D341Med (cell line): ENCODE measurements around the gene NUDT21.
"Not testable (repeated sequence)": the region's sequence is repeated elsewhere in the genome, so short reads cannot be mapped to it uniquely, and the experiment has no call there.

Experiments
- DNase-seq: peaks from one replicate; pipeline ENCODE4 v3.0.0; 2012; ENCODE audit warnings: low spot score

The NUDT21 gene

DNA sequence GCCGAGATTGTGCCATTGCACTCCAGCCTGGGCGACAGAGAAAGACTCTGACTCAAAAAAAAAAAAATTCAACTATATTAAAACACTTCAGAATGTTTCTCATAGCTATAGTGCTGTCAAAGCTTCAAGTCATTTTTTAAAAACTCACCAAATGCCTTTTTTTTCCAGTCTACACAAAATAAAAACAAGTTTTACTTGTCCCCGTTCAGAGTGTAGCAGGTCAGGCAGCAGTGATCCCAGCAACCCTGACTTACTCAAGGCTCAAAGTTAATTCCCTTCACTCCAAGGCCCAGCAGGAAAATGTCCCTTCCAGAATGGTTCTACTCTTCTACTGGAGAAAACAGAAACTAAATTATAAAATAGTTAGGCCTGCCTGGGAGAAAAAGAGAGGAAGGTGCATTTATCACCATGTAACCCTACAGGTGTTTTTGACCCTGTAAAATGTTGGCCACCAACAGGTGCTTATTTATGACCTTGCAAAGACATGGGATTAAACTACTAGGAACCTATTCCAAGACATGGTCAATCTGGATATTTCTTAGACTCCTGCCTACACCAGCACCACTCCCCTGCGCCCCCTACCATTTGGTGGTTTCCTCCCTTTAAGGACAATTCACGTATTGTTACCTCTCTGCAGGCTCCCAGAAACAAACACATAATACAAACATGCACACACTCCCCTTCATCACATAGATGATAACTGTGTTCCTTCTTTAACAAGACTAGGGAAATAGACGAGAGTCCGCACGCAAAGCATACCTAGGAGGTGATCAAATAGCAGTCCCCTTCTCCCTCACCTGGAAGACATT, 31.2 kb downstream of the NUDT21 start:
- no peak for DNase-seq

DNA sequence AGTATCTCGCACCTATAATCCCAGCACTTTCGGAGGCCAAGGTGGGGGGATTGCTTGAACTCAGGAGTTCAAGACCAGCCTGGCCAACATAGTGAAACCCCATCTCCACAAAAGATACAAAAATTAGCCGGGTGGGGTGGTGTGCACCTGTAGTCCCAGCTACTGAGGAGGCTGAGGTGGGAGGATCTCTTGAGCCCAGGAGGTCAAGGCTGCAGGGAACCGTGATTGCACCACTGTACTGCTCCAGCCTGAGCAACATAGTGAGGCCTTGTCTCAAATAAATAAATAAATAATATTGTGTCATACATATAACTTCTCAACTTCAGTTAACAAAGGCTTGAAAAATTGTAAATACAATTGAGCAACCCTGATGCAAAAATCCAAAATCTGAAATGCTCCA, 34.0 kb downstream of the NUDT21 start:
- DNase-seq: no peak

DNA sequence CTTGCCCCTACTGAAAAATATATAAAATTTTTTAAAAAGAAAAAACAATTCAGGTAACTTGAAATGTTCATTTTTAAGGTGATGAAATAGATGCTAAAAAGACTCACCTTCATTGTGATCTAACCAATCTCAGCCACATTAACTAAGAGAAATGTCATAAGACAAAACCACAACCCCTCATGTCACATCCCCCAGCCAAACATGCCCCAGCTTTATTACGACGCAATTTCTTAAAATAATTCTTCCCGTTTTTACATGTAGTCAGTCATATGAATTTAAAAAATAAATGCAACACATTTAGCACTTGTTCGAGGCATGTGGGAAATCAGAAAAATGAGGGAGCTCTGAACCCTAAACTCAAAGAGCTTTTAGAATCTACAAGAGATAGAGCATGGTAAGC, 35.3 kb downstream of the NUDT21 start:
- no peak for DNase-seq

DNA sequence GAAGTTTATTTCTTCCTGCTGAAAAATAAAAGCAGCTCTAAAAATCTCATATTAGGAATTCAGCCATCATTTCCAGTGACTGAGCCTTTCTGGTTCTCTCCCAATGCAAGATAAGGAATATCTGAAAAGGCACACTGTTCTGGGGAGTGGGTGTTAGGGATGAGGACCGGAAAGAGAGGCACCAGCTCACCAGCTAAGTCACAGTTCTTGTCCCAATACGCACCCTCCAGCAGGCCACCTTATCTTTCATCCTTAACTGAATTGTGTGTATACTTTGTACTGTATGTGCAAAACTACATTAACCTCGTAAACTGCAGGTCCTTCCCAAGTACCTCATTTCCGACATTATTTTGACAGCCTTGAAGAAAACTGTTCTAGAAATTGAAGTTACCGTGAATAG, 36.8 kb downstream of the NUDT21 start:
- DNase-seq: no peak

DNA sequence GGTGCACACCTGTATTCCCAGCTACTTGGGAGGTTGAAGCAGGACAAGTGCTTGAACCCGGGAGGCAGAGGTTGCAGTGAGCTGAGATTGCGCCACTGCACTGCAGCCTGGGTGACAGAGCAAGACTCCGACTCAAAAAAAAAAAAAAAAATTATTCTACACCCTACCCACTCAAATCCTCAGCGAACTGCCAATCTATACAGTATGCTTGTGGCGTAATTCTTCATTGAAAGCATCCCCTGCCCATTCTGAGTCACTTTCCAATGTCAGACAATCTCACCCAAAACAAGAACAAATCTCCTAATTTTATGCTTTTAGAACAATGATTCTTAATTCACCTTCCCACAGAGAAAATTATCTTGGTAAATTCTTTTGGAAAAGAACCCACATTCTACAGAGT, 37.8 kb downstream of the NUDT21 start:
- DNase-seq: no peak

DNA sequence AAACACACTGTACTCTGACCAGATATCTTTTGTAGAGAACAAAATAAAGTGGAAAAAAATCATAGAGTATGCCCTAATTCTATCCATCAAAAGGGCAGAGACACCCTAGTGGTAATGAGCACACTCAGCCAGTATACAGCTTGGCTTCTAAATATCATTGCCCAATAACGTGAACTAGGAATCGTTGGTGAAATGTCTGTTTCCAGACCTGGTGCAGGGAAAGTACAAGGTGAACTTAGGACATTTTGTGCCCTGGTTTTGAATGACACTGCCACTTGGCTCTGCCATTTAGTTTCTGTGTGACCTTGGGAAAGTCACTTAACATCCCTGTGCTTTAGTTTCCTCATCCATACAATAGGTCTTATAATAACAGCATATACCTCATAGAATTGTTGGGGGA, 39.5 kb downstream of the NUDT21 start:
- DNase-seq: no peak

DNA sequence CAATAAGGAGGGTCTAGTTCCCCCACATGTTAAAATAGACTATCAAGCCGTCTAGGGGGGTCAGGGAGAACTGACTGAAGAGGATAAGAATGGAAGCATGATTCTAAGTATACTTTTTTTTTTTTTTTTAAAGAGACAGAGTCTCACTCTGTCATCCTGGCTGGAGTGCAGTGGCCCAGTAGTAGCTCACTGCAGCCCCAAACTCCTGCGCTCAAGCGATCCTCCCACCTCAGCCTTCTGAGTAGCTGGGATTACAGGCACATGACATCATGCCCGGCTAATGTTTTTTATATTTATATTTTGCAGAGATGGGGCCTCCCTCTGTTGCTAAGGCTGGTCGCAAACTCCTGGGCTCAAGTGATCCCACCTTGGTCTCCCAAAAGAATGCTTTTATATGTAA, 40.0 kb downstream of the NUDT21 start:
- DNase-seq: no peak

DNA sequence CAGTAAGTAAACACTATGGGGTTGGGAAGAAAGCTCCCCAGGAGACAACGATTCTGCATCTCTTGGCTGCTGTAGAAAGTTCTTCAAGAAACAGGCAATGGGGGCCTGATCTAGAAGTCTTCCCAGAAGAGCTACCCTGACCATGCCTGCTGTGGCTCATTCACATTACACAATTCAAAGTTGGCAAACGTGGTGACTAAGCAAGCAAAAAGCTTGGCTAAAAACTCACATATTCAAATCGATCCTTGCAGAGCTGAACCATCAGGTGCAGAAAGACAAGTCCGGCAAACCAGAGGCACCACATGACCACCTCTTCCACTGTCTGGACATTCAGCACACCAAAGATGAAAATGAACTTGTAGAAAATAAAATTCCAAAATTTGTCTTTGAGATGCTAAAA, 41.9 kb downstream of the NUDT21 start:
- no peak for DNase-seq

DNA sequence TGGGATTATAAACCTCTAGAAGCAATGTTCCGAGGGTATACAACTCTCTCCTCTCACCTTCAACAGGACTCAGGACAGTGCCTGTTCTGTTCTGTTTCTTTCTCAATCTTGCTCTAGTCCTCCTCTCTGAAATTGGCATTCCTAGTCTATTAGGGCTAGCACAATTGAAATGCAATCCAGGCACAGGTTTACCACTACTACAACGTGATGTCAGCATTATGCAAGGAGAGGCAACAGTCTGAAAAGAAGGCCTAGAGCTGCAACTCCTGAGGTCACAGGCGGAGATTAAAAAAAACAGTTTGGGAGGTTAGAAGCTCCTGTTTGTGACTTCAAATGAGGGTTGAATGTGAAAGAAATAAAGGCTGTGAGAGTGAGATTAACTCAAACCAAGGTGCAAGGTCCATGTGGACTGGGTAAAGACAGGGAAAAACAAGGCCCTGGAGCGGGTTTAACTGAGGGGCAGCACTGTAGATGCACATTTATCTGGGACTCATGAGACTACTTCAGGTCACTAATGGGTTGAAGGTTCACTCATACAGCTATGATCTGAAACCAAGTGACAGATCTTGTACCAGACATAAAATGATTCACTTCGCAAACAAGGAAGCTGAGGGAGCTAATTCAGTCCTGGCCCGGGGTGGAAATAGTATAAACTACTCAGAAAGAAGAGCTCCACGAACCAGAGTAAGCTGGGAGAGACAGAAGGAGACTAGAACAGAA, 42.6 kb downstream of the NUDT21 start:
- no peak for DNase-seq

DNA sequence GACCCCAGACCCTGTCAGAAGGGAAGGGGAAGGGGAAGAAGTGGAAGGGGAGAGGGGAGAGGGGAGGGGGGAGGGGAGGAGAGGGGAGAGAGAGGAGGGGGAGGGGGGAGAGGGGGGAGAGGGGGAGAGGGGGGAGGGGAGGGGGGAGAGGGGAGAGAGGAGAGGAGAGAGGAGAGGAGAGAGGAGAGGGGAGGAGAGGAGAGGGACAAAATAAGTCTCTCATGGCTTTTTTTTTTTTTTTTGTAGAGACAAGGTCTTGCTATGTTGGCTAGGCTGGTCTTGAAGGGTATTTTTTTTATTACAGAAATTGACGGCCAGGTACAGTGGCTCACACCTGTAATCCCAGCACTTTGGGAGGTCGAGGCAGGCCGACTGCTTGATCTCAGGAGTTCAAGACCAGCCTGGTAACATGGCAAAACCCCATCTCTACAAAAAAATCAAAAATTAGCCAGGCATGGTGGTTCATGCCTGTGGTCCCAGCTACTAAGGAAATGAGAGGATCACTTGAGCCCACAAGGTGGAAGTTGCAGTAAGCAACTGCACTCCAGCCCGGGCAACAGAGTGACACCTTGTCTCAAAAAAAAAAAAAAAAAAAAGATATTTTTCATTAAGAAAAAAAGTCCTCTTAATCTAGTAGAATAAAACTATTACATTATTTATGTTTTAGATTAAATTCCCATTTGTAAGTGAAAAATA, 45.0 kb downstream of the NUDT21 start:
- DNase-seq: no peak

DNA sequence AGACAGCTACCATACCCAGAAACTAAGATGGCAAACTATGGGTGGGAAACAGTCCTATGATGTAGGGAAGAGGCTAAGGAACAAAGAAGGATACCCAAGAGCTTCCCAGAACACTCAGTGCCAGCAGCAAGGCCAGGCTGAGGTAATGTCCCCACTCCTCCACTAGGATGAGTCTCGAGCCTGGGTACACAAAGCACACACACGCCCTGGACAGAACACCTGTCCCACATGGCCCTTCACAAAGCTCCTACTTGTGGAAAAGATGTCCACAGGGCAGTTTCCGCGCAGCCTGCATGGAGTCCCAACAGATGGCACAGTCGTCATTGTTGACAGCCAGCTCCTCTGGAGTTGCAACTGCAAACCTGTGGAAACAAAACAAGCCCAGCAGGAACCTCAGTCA, 49.6 kb downstream of the NUDT21 start:
- DNase-seq: peak; percentile 63

DNA sequence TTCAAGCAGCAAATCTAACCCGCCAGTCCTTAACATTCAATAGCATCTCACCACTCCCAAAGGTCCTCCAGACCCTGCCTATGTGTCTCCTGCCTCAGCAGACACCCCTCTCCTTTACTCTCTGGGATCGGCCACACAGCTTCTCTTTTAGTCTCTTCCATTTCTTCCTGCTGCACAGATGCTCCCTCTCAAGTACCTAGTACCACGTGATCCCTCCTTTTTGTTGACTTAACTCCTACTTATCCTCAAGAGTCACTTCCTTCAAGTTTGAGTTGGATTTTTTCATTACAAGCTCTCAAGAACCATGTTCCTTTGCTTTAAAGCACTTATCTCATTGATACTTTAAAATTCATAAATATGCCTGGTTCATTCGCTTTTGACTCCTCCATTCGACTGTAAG, 50.7 kb downstream of the NUDT21 start:
- DNase-seq: no peak

DNA sequence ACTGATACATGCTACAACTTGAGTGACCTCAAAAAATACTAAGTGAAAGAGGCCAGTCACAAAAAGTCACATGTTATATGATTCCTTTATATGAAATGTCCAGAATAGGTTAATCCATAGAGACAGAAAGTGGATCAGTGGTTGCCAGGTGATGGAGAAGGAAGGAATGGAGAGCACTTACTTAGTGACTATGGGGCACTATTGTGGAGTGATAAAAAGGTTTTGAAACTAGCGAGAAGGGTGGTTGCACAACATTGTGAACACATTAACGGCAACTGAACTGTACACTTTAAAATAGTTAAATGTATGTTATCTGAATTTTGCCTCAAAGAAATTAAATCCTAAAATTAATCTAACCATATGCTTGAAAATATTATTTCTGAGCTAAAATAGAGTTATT, 51.6 kb downstream of the NUDT21 start:
- DNase-seq: no peak

DNA sequence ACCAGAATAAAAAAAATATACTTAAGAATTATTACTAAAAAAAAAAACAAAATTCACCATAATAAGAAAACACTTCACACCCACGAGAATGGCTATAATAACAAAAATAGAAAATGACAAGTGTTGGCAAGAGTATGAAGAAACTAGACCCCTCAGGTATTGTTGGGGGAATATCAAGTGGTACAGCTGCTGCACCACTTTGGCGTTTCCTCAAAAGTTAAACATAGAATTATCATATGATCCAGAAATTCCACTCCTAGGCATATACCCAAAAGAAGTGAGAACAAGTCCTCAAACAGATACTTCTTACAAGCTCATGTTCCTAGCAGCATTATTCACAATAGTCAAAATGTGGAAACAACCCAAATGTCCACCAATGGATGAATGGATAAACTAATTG, 52.1 kb downstream of the NUDT21 start:
- no peak for DNase-seq

DNA sequence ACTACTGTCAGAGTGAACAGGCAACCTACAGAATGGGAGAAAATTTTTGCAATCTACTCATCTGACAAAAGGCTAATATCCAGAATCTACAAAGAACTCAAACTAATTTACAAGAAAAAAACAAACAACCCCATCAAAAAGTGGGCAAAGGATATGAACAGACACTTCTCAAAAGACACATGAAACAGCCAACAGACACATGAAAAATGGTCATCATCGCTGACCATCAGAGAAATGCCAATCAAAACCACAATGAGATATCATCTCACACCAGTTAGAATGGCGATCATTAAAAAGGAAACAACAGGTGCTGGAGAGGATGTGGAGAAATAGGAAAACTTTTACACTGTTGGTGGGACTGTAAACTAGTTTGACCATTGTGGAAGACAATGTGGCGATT, 54.4 kb downstream of the NUDT21 start:
- not testable (repeated sequence) for DNase-seq

DNA sequence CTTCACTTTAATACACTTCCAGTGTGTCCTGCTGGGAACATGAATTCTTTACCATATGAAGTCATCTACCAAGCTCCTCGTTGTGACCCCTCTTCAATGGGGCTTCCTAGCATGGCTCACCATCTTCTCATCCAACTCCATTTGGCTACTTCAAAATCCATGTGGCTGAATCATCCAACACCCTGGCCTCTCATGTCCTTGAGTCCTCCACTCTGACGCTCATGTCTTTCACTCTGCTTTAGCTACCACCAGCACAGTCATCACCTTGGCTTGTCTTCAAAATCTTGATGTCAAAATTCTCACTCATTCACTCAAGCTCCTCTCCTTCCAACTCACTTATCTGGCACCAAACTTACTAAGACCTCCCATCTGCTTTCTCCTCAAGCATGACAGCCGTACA, 61.6 kb downstream of the NUDT21 start:
- DNase-seq: no peak

DNA sequence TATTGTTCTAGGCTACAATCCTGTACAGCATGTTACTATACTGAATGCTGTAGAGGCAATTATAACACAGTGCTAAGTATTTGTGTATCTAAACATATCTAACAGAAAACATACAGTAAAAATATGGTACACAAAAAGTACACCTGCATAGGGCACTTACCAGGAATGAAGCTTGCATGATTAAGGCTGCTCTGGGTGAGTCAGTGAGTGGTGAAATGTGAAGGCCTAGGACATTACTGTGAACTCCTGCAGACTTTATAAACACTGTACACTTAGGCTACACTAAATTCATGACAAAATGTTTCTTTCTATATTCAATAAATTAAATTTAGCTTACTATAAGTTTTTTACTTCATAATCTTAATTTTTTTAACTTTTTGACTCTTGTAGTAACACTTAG, 62.9 kb downstream of the NUDT21 start:
- DNase-seq: no peak

DNA sequence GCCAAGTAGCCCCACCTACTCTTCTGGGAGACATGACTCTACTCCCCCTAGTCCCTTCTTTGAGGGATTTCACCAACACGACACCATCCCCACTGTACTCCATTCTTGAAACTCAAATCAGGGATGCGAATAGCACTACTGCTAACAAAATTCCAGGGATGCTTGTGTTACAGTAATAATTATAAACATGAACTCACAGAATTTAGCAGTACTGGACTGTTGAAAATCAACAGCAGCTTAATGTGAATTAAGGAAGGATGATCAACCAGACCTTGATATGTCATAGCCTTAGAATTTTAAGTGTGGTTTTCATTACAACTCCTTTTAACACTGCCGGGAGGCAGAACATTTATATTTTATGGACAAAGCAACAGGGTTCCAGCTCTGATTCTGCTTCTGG, 63.7 kb downstream of the NUDT21 start:
- DNase-seq: no peak

DNA sequence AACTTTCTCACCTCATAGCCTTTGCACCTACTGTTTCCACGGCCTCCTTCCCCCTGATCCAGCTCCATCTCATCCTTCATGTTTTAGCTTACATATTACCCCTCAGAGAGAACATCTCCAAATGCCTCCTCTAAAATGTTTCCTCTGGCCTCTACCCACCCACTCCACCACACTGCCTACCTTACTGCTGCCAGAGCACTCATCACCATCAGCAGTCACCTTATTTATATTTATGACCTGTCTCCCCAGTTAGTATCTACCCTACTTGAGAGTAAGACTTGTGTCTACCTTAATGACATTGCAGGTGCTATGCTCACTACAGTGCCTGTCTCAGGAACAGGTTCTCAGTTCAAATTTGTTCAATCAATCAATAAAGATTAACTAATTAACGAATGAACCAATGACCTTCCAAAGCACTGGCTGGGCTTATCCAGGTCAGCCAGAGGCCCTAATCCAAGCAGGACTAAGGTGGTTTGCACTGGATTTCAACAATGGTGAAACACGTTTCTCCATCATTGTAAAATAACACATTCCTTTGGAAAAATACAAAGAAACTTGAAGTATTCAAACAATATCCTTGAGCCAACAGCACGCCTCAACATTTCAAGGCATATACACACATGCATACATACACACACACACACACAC, 66.9 kb downstream of the NUDT21 start:
- no peak for DNase-seq

DNA sequence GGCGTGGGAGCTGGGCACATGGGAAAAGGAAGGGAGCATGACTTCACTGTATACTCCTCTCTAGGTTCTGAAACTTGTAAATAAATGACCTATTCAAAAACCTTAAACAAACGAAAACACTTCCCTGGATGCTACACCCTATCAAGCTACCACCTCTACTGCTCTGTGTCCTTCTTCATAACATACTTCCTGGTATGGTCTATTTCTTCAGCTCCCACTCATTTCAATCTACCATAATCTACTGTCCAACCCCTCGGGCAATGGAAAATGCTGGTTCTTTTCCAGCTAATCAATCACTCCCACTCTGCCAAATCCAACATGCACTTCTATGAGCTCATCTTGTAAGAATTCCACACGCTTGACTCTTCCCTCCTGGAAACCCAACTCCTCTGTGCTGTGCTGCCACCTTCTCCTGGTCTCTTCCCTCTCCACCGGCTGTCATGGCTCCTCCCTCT, 68.2 kb downstream of the NUDT21 start:
- DNase-seq: no peak

DNA sequence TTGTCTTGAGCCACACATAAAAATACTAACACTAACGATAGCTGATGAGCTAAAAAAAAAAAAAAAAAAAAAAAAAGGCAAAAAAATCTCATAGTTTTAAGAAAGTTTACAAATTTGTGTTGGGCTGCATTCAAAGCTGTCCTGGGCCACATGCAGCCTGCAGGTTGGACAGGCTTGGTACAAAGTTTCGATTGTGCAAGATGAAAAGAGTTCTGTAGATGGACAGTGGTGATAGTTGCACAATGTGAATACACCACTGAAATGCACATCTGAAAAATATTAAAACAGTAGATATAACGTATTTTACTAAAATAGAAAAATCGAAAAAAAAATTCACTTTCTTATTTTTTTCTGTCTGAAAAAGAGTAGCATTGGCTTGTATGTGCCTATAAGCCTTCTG, 68.7 kb downstream of the NUDT21 start:
- no peak for DNase-seq

DNA sequence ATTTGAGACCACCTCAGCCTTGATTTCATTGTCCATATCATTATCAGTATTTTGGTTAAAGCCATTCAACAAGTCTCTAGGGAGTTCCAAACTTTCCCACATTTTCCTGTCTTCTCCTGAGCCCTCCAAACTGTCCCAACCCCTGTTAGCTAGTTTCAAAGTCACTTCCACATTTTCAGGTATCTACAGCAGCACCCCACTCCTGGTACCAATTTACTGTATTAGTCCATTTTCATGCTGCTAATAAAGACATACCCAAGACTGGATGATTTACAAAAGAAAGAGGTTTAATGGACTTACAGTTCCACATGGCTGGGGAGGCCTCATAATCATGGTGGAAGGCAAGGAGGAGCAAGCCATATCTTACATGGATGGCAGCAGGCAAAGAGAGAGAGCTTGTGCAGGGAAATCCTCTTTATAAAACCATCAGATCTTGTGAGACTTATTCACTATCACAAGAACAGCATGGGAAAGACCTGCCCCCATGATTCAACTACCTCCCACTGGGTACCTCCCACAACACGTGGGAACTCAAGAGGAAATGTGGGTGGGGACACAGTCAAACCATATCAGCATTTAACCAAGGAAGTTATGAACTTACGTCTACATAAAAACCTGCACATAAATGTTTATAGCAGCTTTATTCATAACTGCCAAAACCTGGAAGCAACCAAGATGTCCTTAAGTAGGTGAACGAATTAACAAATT, 70.2 kb downstream of the NUDT21 start:
- DNase-seq: not testable (repeated sequence)
